KOPT-K1 (cell line): ENCODE results near the gene INVS.
"Not testable (repeated sequence)": the region's sequence is repeated elsewhere in the genome, so short reads cannot be mapped to it uniquely, and the experiment has no call there.

Experiments
- H3K27ac ChIP-seq: fragments of 200-600 bp; sonication (generic); 2 replicates; pipeline ENCODE4 v1.5.1; 2016; ENCODE audit warnings: antibody characterized with exemption, mild to moderate bottlenecking, low read depth, low read length; ENCODE audit not compliant: poor library complexity, severe bottlenecking
- H3K36me3 ChIP-seq: fragments of 200-600 bp; sonication (generic); 2 replicates; pipeline ENCODE4 v1.5.1; 2017; ENCODE audit warnings: antibody characterized with exemption, mild to moderate bottlenecking, low read length, moderate library complexity; ENCODE audit not compliant: insufficient read depth
- H3K9me3 ChIP-seq: fragments of 200-600 bp; sonication (generic); 2 replicates; pipeline ENCODE4 v1.5.1; 2017; ENCODE audit warnings: antibody characterized with exemption, low read length, mild to moderate bottlenecking; ENCODE audit not compliant: insufficient read depth, poor library complexity, severe bottlenecking

The INVS gene

DNA sequence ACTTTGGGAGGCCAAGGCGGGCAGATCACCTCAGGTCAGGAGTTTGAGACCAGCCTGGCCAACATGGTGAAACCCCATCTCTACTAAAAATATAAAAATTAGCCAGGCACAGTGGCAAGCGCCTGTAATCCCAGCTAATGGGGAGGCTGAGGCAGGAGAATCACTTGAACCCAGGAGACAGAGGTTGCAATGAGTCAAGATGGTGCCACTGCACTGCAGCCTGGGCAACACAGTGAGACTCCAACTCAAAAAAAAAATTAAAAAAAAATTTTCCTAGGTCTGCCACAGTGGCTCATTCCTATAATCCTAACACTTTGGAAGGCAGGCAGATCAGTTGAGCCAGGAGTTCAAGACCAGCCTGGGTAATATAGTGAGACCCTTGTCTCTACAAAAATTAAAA lies 4.6 kb upstream of the INVS start:
- H3K9me3 ChIP-seq, H3K36me3 ChIP-seq, H3K27ac ChIP-seq: not testable (repeated sequence)

DNA sequence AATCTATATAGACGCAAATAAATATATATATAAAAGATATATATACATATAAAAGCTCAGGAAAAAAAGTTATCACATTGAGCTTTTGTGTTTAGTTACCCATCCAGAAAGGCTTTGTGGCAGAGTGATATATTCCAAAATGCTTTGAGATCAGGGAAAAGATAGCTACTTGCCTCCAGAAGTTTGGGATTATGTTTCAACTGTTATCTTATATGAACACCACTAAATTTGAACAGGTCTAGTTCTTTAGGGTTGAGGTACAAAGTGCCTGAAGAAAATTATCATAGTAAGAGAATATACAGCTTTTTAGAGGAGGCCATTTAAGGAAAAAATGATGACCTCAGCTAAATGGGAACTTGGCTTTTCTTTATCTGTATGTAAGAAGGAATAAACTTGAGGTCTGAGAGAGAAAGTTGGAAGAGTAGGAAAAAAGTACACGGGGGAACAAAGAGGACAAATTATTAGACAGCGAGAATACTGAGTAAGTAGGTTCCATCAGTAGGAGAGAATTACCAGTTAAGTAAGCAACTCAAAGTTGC lies 2.6 kb upstream of the INVS start:
- Histone ChIP-seq H3K36me3 (no peaks in the 10 kb centered on the region; the same call in 1 of the 2 replicates), H3K9me3 (no peaks in the 10 kb centered on the region), H3K27ac (no peak overlapping the region)

DNA sequence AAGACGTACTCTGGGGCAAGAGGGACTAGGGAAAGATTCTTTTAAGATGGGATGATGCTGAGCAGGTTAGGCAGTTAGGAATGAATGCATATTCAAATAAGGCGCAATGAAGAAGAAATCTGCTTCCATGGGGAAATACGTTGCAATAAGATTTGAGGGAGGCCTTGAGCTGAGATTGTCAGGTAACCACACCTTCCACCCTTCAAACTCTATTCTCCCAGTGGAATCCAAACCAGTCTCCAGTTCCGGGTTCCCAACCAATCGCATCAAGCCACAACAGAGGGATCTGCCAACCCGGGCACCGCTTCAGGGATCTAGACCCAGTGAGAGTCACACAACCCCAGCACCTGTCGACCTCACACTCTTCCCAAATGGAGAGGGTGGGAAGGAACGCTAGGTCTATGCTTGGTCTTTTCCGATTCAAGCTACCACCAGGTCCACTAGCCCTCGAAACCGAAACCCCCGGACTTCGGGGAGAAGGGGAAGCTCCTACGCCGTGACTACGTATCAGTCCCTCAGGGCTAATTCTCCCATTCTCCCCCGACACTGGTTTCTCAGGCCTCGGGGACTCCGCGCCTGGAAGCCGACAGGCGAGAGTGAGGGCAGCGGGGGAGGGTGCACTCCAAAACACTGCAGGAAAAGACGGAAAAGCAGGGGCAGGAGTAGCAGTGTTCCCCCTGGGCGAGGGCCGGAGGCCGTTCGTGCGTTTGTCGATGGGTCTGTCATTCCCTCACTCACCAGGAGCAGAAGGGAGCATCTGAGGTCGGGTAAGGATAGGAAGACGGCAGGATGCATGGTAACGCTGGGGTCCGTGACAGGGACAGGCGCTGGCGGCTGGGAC lies 777 bp upstream of the INVS start:
- Histone ChIP-seq H3K9me3 (no peaks in the 10 kb centered on the region), H3K27ac (peak overlapping the region; percentile 71), H3K36me3 (no peaks in the 10 kb centered on the region; the same call in 1 of the 2 replicates)

DNA sequence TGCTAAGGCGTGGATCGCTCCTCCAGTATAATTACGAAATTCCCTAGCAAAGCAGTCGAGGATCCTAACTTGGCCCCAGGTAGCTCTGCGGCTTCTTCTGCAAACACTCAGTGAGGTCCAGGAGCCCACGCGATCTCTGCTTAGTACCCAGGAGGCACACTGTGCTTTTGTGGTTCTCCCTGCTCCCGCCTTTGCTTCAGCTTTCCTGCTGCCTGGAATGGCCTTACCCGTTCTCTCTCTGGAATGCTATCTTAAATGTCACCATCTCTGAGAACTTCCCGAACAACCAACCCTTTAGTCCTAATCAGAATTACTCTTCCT lies 639 bp downstream of the INVS start:
- Histone ChIP-seq H3K36me3 (peaks cover 9% of the 10 kb centered on the region; the same call in 1 of the 2 replicates), H3K27ac (peak overlapping the region; percentile 71), H3K9me3 (no peaks in the 10 kb centered on the region)

DNA sequence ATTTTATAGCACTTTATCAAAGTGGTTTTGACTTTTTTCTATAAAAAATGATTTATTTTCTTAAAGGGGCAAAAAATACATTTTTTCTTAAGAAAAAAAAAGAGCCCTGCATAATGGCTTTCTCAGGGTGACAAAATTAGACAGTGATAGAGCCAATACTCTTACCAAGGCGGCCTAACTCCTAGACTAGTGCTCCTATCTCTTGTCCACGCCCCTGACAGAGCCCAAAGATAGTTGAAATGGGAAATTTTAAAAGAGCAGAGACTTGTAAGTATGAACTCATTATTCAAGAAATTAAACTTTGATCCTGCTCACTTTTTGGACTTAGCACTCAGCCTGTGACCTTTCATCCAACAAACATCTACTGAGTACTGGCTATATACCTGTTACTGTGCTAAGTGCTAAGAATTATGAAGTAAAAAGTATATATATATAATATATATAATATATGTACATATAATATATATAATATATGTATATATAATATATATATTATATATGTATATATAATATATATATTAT lies 1.2 kb downstream of the INVS start:
- Histone ChIP-seq H3K9me3 (no peaks in the 10 kb centered on the region), H3K27ac (peak overlapping the region; percentile 71), H3K36me3 (peaks cover 11% of the 10 kb centered on the region)

DNA sequence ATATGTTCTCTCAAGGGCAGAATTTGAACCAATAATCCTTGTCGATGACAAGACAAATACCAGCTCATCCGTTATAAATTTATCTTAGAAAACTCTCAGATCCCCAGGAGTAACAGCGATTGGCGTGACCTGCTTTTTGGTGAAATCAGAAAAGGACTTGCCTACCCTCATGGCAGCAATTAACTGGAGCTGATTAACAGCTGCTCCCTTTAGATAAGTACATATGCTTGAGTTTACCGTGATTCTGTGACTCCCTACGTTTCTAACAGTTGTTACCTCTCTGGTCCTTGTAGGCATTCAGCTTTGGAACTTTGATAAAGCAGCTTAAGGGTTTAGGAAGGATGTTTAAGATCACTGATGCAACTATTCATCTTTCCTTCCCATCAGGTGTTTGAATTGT lies 2.6 kb downstream of the INVS start:
- no peak overlapping the region for H3K27ac ChIP-seq
- no peaks in the 10 kb centered on the region for H3K9me3 ChIP-seq
- peaks cover 25% of the 10 kb centered on the region for H3K36me3 ChIP-seq

DNA sequence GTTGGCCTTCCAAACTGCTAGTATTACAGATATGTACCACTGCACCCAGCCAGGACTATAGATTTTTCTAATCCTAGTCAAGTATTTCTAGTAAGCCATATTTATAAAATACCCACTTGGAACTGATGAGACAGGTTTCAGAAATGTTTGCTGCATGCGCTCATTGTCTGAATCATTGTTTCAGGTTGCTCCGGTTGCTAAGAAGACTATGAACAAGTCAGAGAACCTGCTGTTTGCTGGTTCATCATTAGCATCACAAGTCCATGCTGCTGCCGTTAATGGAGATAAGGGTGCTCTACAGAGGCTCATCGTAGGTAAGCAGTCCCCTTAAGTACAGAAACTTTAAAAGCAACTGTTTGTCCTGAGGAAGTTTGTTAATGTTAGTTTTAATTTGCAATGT lies 5.3 kb downstream of the INVS start:
- Histone ChIP-seq H3K9me3 (no peaks in the 10 kb centered on the region), H3K36me3 (peaks cover 52% of the 10 kb centered on the region), H3K27ac (no peak overlapping the region)

DNA sequence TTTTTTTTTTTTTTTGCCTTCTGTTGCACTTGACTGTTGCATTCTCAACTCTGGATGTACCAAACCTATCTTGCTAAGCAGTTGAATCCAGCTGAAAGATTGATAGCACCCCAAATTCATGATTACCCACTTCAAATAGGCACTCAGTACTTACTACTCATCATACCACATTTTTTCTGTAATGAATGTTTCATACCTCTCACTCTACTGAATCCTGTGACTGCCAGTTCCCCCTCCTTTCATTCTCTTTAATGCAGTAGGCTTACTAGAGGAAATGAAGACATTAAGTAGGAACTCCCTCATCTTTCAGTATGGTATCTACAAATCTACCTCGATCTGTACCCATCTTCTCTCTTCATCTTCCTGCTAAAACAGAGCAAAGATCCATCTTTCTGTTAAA lies 6.8 kb downstream of the INVS start:
- peaks cover 62% of the 10 kb centered on the region for H3K36me3 ChIP-seq
- H3K27ac ChIP-seq = no peak overlapping the region
- H3K9me3 ChIP-seq = no peaks in the 10 kb centered on the region

DNA sequence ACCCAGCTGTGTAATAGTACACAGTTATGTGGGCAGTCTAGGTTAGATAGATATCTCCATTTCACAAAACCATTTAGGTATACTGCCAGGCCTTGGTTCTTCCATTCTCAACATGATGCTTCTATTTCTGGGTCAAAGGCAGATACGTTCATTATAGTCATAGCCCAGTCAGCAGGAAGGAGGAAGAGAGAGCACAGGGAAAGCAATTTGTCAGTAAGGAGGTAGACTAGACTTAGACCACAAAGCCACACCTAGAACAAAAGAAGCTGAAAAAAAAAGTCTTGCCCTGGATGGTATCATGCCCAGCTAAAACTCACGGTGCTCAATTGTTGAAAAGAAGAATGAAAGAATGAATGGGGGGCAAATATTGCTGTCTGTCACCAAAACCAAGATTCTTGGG lies 7.6 kb downstream of the INVS start:
- peaks cover 69% of the 10 kb centered on the region for H3K36me3 ChIP-seq
- H3K9me3 ChIP-seq = no peaks in the 10 kb centered on the region
- H3K27ac ChIP-seq = no peak overlapping the region

DNA sequence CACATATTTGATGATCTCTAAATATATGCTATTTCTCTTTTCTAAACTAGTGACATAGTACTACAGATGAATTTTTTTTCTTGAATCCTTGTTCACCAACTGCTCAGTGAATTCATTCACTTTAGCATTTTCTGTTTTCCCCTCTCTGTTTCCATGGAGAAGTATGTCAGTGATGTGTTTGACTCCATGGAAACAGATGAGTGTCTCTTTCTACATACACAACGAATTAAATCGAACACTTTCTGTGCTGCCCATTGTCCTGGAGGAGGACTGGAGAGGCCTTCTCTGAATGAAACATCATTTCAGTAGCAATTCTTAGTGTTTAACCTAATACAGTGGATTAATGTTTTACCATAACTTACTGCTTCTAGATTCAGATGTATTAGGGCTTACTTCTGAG lies 9.5 kb downstream of the INVS start:
- Histone ChIP-seq H3K9me3 (no peaks in the 10 kb centered on the region), H3K36me3 (peaks cover 76% of the 10 kb centered on the region), H3K27ac (no peak overlapping the region)

DNA sequence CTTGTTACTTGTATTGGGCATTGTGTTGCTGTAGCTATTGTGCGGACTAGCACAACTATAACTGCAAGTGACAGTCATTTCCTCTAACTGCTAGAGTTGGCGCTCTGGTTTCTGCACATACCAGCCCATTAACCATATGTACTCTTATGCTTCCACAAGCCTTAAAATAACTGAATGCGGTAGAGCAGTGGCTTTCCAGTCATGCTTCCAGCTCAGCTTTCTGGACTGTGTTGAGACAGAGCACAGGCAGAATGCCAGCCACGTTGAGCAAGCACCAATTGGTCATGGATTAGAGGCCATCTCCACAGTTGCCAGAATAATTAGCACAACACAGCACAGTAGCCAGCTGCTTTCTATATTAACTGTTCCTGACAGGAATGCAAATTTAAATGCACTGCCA lies 12.2 kb downstream of the INVS start:
- Histone ChIP-seq H3K9me3 (no peaks in the 10 kb centered on the region), H3K27ac (no peak overlapping the region), H3K36me3 (peaks cover 55% of the 10 kb centered on the region)

DNA sequence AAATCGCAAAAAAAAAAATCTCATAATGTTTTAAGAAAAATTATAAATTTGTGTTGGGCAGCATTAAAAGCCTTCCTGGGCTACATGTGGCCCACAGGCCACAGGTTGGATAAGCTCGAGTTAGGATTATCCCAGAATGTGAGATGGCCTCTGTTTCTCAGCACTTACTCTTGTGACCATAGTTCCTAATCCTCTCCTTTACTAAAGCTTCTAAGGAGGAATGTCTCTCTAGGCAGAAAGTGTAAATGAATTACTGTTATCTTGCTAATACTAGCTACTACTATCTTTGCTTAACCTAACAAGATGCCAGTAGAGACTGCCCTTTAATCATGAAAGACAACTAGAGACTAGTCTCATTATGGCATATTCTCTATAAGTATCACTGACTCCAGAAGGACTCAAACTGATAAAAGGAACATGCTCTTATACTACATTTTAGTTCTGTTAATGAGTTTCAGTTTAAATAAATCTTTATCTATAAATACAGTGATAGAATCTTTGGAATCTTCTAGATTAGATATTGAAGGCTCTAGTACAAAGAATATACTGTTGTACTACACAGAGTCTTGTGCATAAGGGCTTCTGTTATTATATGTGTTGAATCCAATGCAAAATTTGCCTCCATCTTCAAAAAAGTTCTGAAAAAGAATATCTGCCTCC lies 13.8 kb downstream of the INVS start:
- Histone ChIP-seq H3K36me3 (peaks cover 40% of the 10 kb centered on the region), H3K27ac (no peak overlapping the region), H3K9me3 (no peaks in the 10 kb centered on the region)

DNA sequence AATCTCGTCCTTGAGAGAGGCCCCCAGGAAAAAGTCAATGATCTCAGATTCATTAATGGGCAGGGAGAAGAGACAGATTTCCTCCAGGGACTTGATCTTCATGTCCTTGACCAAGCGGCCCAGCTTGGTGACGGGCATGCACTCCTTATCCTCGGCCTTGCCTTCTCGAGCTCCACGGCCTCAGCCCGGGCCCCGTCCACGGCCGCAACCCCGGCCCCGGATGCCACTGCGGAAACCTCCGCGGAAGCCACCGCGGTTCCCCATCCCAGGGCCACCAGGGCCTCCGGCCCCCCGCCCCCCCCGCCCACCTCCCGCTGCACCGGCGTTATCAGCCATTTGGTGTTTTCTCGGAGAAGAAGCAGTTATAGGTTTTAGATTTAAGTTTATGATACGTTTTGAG lies 18.3 kb downstream of the INVS start:
- H3K36me3 ChIP-seq = peaks cover 2% of the 10 kb centered on the region; the same call in 1 of the 2 replicates
- no peaks in the 10 kb centered on the region for H3K9me3 ChIP-seq

DNA sequence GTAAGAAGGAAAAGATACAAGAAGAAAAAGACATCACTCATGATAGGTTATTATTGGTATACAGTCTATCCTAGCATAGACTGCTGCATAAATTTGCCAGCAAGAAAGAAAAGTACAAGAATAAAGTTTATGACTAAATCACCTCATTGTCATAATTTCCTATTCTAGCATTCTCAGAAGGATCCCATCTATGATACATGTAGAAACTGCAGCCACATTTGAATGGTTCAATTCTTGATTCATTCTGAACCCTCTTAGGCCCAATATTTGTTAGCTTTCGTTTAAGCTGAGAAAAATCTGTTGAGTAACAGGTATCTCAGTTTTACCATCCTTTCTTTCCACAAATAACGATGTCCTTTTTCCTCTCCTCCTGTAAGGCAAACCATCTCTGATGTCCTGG lies 21.2 kb downstream of the INVS start:
- Histone ChIP-seq H3K27ac (no peak overlapping the region), H3K36me3 (no peaks in the 10 kb centered on the region), H3K9me3 (no peaks in the 10 kb centered on the region)

More for the DNA sequence above, 18.3 kb downstream of the INVS start:
- no peak overlapping the region for H3K27ac ChIP-seq

DNA sequence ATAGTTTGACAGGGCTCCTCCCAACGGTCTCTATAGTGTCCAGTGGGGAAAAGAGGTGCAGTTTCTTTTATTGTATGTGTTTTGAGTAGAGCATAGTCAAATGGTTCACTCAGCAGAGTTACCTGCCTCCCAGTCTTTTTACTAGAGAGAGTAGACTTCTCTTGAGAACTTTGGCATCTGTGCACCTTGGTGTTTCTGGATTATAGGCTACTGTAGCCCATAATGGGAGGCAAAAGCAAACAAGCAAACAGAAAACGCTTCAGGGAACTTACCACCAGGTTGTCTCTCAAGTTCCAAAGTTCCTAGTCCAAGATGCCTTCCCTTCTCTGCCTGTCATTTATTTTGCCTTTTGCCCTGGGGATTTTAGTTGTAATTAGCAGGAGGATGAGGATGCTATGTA lies 26.2 kb downstream of the INVS start:
- Histone ChIP-seq H3K9me3 (no peaks in the 10 kb centered on the region), H3K36me3 (peaks cover 7% of the 10 kb centered on the region), H3K27ac (no peak overlapping the region)
